Measurements from ENCODE around the gene SCYL1.

Gene SCYL1

GRCh38 chr11:65580756-65581155 is 55.9 kb downstream of the SCYL1 start:
- H3K4me3 ChIP-seq (ENCODE audit: low read length) = no peak overlapping the region
- TF ChIP-seq CTCF (IDR thresholded peaks at IDR 0.05; ENCODE audit: insufficient read depth, low read depth, low read length, missing control alignments) = no peak
- DNase-seq (ENCODE audit: low read depth) = no peak

- DNase-seq (ENCODE audit: low read depth) = no peak
- TF ChIP-seq CTCF (IDR thresholded peaks at IDR 0.05; ENCODE audit: insufficient read depth, low read depth, low read length, missing control alignments) = no peak
- H3K4me3 ChIP-seq (ENCODE audit: low read length) = no peak overlapping the region
These were observed 57.0 kb downstream of the SCYL1 start for GRCh38 chr11:65581928-65582327.

GRCh38 chr11:65583589-65583988 is 58.7 kb downstream of the SCYL1 start:
- no peak for TF ChIP-seq CTCF (IDR thresholded peaks at IDR 0.05; ENCODE audit: insufficient read depth, low read depth, low read length, missing control alignments)
- no peak for DNase-seq (ENCODE audit: low read depth)
- H3K4me3 ChIP-seq (ENCODE audit: low read length) = no peak overlapping the region

GRCh38 chr11:65584106-65584505 is 59.2 kb downstream of the SCYL1 start:
- DNase-seq (ENCODE audit: low read depth) = no peak

GRCh38 chr11:65584723-65585171 is 59.9 kb downstream of the SCYL1 start:
- no peak overlapping the region for H3K4me3 ChIP-seq (ENCODE audit: low read length)
- DNase-seq (ENCODE audit: low read depth) = no peak
- TF ChIP-seq CTCF (IDR thresholded peaks at IDR 0.05; ENCODE audit: insufficient read depth, low read depth, low read length, missing control alignments) = no peak

More at GRCh38 chr11:65584106-65584505, 59.2 kb downstream of the SCYL1 start:
- no peak for TF ChIP-seq CTCF (IDR thresholded peaks at IDR 0.05; ENCODE audit: insufficient read depth, low read depth, low read length, missing control alignments)
- H3K4me3 ChIP-seq (ENCODE audit: low read length) = no peak overlapping the region

GRCh38 chr11:65585396-65586246 is 60.7 kb downstream of the SCYL1 start:
- no peak for DNase-seq (ENCODE audit: low read depth)
- no peak for TF ChIP-seq CTCF (IDR thresholded peaks at IDR 0.05; ENCODE audit: insufficient read depth, low read depth, low read length, missing control alignments)

GRCh38 chr11:65586247-65586630 is 61.4 kb downstream of the SCYL1 start:
- TF ChIP-seq CTCF (IDR thresholded peaks at IDR 0.05; ENCODE audit: insufficient read depth, low read depth, low read length, missing control alignments) = no peak
- no peak for DNase-seq (ENCODE audit: low read depth)

More at GRCh38 chr11:65585396-65586246, 60.7 kb downstream of the SCYL1 start:
- H3K4me3 ChIP-seq (ENCODE audit: low read length) = no peak overlapping the region

More at GRCh38 chr11:65586247-65586630, 61.4 kb downstream of the SCYL1 start:
- no peak overlapping the region for H3K4me3 ChIP-seq (ENCODE audit: low read length)
